Spleen (tissue), 11 donors: Measurements from ENCODE around the gene KCNA4. TPM values are rescaled to one million over a fixed set of nuclear protein-coding genes. Genes with fewer than 3 reads are reported as not detected.
"Not testable (repeated sequence)": the region's sequence is repeated elsewhere in the genome, so short reads cannot be mapped to it uniquely, and the experiment has no call there.

Experiments
- DNase-seq: peaks from one replicate; pipeline ENCODE4 v3.0.0-alpha.2; 2020
- H3K27ac ChIP-seq, 8 donors: fragments of 200-600 bp; sonication (generic) in 7 of 8; 1 replicate in 4 of 8; 2 replicates in 4 of 8; pipeline versions ENCODE4 v1.5.0 to v1.8.0; 2016 to 2021; ENCODE audit warnings: inconsistent platforms in 4 of 8, mild to moderate bottlenecking in 4 of 8, moderate library complexity in 1 of 8
- H3K27me3 ChIP-seq, 7 donors: fragments of 200-600 bp; sonication (generic) in 6 of 7; replicated peaks in 1 of 7; 1 replicate in 4 of 7; 2 replicates in 3 of 7; pipeline versions ENCODE4 v1.5.0 to v1.8.0; 2016 to 2021; ENCODE audit warnings: inconsistent platforms in 3 of 7, mild to moderate bottlenecking in 1 of 7
- H3K36me3 ChIP-seq, 6 donors: fragments of 200-600 bp; sonication (generic) in 5 of 6; 1 replicate in 4 of 6; 2 replicates in 2 of 6; pipeline versions ENCODE4 v1.5.0 to v1.8.0; 2016 to 2021; ENCODE audit warnings: inconsistent platforms in 2 of 6
- H3K4me1 ChIP-seq, 6 donors: fragments of 200-600 bp; sonication (generic) in 5 of 6; 1 replicate in 3 of 6; 2 replicates in 3 of 6; pipeline versions ENCODE4 v1.5.0 to v1.8.0; 2016 to 2021; ENCODE audit warnings: inconsistent platforms in 3 of 6
- H3K4me3 ChIP-seq, 8 donors: fragments of 200-600 bp; sonication (generic) in 7 of 8; 1 replicate in 4 of 8; 2 replicates in 4 of 8; pipeline versions ENCODE4 v1.5.0 to v1.8.0; 2016 to 2021; ENCODE audit warnings: inconsistent platforms in 4 of 8, mild to moderate bottlenecking in 4 of 8, moderate library complexity in 2 of 8
- H3K9me3 ChIP-seq, 8 donors: fragments of 200-600 bp; sonication (generic) in 7 of 8; 1 replicate in 4 of 8; 2 replicates in 4 of 8; pipeline versions ENCODE4 v1.5.0 to v1.8.0; 2016 to 2021; ENCODE audit warnings: inconsistent platforms in 4 of 8
- CTCF ChIP-seq, 11 experiments: fragments of 200-600 bp in 7 of 11; fragments of 450-650 bp in 4 of 11; sonication (generic) in 4 of 11; IDR thresholded peaks in 8 of 11; conservative IDR thresholded peaks in 3 of 11; 1 replicate in 7 of 11; 2 replicates in 4 of 11; pipeline versions ENCODE4 v1.4.0 to v1.8.0; 2016 to 2021; ENCODE audit warnings: antibody characterized with exemption in 11 of 11, inconsistent platforms in 4 of 11, mild to moderate bottlenecking in 1 of 11
- POLR2A ChIP-seq, 3 donors: fragments of 450-650 bp; IDR thresholded peaks; one replicate each; pipeline ENCODE4 v1.5.1; 2017; ENCODE audit warnings: antibody characterized with exemption in 3 of 3, mild to moderate bottlenecking in 1 of 3
- POLR2AphosphoS5 ChIP-seq, 3 donors: sonication (generic); formaldehyde crosslinking; IDR thresholded peaks; one replicate each; pipeline ENCODE4 v1.5.1; 2017; ENCODE audit warnings: antibody characterized with exemption in 3 of 3
- WGBS, 5 donors: extraction: QIAGEN DNeasy Blood & Tissue Kit in 3 of 5; methylation state at CpG; one replicate each; pipeline versions ENCODE4 v1.1.5 to v1.1.7; 2013 to 2018; 5-methylcytosine and 5-hydroxymethylcytosine counted together
- intact Hi-C: fragments of 100-400 bp; cut with DNase I; formaldehyde crosslinking; loops from one replicate; pipeline ENCODE4 v1.15.0; 2023; ENCODE audit warnings: low total_unique reads
- polyA plus RNA-seq, 3 donors: library from polyadenylated mRNA; stranded (reverse); fragments of 200-250 nt; gene quantifications; one replicate each; pipeline ENCODE4 v1.2.1, GENCODE V29; 2013
- total RNA-seq, 7 donors: library from RNA; depleted of rRNA in 3 of 7; stranded (reverse); fragments of >200 nt in 3 of 7; fragmentation: NEBNext Ultra II Directional in 4 of 7; extraction: Animal tissue kit (Norgen Biotek cat#: 25700) in 4 of 7; gene quantifications; one replicate each; pipeline versions ENCODE4 v1.1.0 to v1.2.1, GENCODE V29; 2016 to 2021
- donor health status: healthy with polysubstance abuse.
- donor health status: DM: no; HTN: no; CAD: no; lungs with moderate emphysema.
- donor health status: DM: no; HTN: no; CAD: no.
- donor health status: Bipolar disorder and iron deficiency.
- donor health status: healthy.
- donor health status: DM: no; HTN: no; CAD: no.
- donor health status: DM: yes; HTN: yes; CAD: no.

KCNA4 gene
- total and polyA plus RNA-seq, 10 donors, result not detected

GRCh38 chr11:29989174-29989970 lies 27.5 kb downstream of the KCNA4 start:
- TF ChIP-seq CTCF (IDR thresholded peaks at IDR 0.05 in 8 of 11, conservative IDR thresholded peaks at IDR 0.05 in 3 of 11) (no peak), POLR2AphosphoS5 (IDR thresholded peaks at IDR 0.05) (no peak), POLR2A (IDR thresholded peaks at IDR 0.05) (no peak)
- Histone ChIP-seq H3K4me1 (no peaks in the 10 kb centered on the region), H3K9me3 (peaks cover 0 to 9% (median 0%) of the 10 kb centered on the region in 8 donors), H3K27me3 (no peaks in the 10 kb centered on the region), H3K27ac (no peak overlapping the region), H3K36me3 (no peaks in the 10 kb centered on the region), H3K4me3 (no peak overlapping the region)
- DNase-seq, result no peak
- intact Hi-C loops, result no loop called here
- 53 to 84% (median 67%) methylated on average over 1 of the region's 1 CpG for WGBS, 5 donors

- 90 to 100% (median 93%) methylated on average over 1 of the region's 1 CpG for WGBS, 5 donors
- no peak overlapping the region for H3K27ac ChIP-seq
- no peaks in the 10 kb centered on the region for H3K36me3 ChIP-seq
- intact Hi-C loops, result no loop called here
- H3K4me1 ChIP-seq, result no peaks in the 10 kb centered on the region
- no peaks in the 10 kb centered on the region for H3K9me3 ChIP-seq
- no peak for TF ChIP-seq CTCF (IDR thresholded peaks at IDR 0.05 in 8 of 11, conservative IDR thresholded peaks at IDR 0.05 in 3 of 11)
- TF ChIP-seq POLR2AphosphoS5 (IDR thresholded peaks at IDR 0.05), result no peak
- no peak for TF ChIP-seq POLR2A (IDR thresholded peaks at IDR 0.05)
- no peak for DNase-seq
- H3K4me3 ChIP-seq, result no peak overlapping the region
- H3K27me3 ChIP-seq, result no peaks in the 10 kb centered on the region
Measured at GRCh38 chr11:29985248-29985647, 31.6 kb downstream of the KCNA4 start.

- intact Hi-C loops, result no loop called here
- no peak for DNase-seq
- no peaks in the 10 kb centered on the region for H3K9me3 ChIP-seq
- H3K36me3 ChIP-seq, result no peaks in the 10 kb centered on the region
- TF ChIP-seq CTCF (IDR thresholded peaks at IDR 0.05 in 8 of 11, conservative IDR thresholded peaks at IDR 0.05 in 3 of 11), result no peak
- no peak for TF ChIP-seq POLR2A (IDR thresholded peaks at IDR 0.05)
- no peak for TF ChIP-seq POLR2AphosphoS5 (IDR thresholded peaks at IDR 0.05)
- H3K27ac ChIP-seq, result no peak overlapping the region
- no peaks in the 10 kb centered on the region for H3K4me1 ChIP-seq
- no peak overlapping the region for H3K4me3 ChIP-seq
- 85 to 91% (median 89%) methylated on average over 4 of the region's 4 CpGs for WGBS, 5 donors
- H3K27me3 ChIP-seq, result no peaks in the 10 kb centered on the region
Measured at GRCh38 chr11:29984544-29984943, 32.3 kb downstream of the KCNA4 start.

GRCh38 chr11:29978549-29978948 lies 38.3 kb downstream of the KCNA4 start:
- Histone ChIP-seq H3K4me3 (no peak overlapping the region), H3K27ac (no peak overlapping the region), H3K36me3 (no peaks in the 10 kb centered on the region), H3K27me3 (no peaks in the 10 kb centered on the region), H3K9me3 (no peaks in the 10 kb centered on the region), H3K4me1 (no peaks in the 10 kb centered on the region)
- no peak for TF ChIP-seq POLR2AphosphoS5 (IDR thresholded peaks at IDR 0.05)
- no peak for TF ChIP-seq POLR2A (IDR thresholded peaks at IDR 0.05)
- TF ChIP-seq CTCF (IDR thresholded peaks at IDR 0.05 in 8 of 11, conservative IDR thresholded peaks at IDR 0.05 in 3 of 11), result no peak
- WGBS, 5 donors, result 62 to 80% (median 65%) methylated on average over 2 of the region's 2 CpGs
- no peak for DNase-seq
- intact Hi-C loops, result no loop called here

- H3K9me3 ChIP-seq, H3K36me3 ChIP-seq, H3K27ac ChIP-seq, intact Hi-C loops, H3K4me1 ChIP-seq, H3K27me3 ChIP-seq, H3K4me3 ChIP-seq, DNase-seq: not testable (repeated sequence)
- 83 to 94% (median 87%) methylated on average over 10 of the region's 10 CpGs for WGBS, 5 donors
Measured at GRCh38 chr11:29975580-29975979, 41.2 kb downstream of the KCNA4 start.
